Stimulated activated CD4-positive, alpha-beta T cell treated with anti-CD3 and anti-CD28 coated beads, Interleukin-15, amount 100 ng/mL, for 1 hour (primary cell): ENCODE measurements around the gene CASKIN2.

Experiments used
- DNase-seq, 2 donors: peaks; one replicate each; pipeline ENCODE4 v3.0.0-alpha.2; 2020; ENCODE audit warnings: low read depth in 1 of 2, low spot score in 1 of 2

Gene CASKIN2

DNA sequence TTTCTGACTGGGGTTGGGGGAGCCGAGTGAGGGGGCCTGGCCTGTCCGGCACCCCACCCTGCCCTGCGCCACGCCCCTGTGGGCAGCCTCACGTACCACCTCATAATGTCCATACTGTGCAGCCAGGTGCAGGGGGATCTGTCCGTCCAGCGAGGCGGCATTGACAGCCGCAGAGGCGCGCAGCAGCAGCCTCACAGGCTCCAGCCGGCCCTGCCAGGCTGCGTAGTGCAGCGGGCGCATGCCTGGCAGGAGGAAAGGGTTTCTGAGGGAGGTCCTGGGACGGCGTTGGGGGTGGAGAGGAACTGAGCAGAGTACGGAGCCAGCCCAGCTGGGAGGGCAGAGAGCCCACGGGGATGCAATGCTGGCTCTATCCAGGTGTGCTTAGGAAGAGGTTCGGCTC, 8.4 kb downstream of the CASKIN2 start:
- DNase-seq = no peak

GRCh38 chr17:75506134-75506533, 9.2 kb downstream of the CASKIN2 start:
- DNase-seq = no peak

- no peak for DNase-seq
Observed at GRCh38 chr17:75505640-75506039, 9.7 kb downstream of the CASKIN2 start.

DNA sequence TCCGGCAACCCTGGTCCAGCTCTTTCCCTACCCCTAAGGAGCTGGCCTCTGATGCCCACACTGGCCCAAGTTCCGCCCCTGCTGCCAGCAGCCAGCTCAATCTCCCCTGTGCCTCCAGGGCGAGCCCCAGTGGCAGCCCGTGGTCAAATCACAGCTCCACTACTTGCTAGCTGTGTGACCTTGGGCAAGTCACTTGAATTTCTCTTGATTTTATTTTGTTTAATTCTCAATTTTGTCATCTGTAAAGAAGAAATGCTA, 10.3 kb downstream of the CASKIN2 start:
- DNase-seq = no peak

- no peak for DNase-seq
Observed at GRCh38 chr17:75504347-75505151, 10.8 kb downstream of the CASKIN2 start.

DNA sequence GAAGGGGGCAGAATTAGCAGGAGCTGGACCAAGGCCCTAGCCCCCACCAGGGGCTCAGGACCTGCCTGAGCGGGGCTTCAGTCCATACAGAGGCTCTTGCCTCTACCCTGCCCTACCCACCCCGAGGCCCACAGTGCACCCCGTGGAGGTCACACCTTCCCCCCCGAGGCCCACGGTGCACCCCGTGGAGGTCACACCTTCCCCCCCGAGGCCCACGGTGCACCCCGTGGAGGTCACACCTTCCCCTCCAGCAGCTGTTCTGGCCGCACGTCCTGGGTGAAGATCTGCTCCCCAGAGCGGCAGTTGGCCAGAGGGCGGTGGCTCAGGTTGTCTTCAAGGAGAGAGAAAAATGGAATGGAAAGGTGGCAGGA, 11.4 kb downstream of the CASKIN2 start:
- DNase-seq = no peak

DNA sequence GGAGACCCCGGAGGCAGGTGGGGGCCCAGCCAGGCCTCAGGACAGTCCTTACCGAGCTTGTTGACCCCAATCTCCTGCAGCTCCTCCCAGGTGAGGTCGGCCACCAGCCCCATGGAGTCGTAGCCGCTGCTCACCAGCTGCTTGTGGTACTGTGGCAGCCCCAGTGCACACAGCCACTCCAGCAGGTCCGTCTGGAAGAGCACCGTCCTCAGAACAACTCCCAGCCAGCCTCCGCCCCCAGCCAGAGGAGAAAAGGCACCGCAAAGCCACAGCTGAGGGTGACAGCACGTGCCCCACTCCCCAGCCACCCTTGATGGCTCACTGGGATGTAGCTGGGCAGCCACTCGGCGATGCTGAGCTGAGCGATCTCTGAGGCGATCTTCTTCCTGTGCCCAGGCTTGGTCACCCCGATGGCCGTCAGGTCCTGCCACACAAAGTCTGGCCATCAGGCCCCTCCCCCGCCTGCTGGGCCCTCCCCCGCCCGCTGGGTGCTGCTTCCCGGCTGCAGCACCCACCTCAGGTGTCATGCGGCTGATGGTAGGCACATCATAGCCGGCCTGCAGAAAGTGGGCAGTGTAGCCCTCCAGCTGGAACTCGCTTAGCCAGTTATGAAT, 11.9 kb downstream of the CASKIN2 start:
- no peak for DNase-seq

DNA sequence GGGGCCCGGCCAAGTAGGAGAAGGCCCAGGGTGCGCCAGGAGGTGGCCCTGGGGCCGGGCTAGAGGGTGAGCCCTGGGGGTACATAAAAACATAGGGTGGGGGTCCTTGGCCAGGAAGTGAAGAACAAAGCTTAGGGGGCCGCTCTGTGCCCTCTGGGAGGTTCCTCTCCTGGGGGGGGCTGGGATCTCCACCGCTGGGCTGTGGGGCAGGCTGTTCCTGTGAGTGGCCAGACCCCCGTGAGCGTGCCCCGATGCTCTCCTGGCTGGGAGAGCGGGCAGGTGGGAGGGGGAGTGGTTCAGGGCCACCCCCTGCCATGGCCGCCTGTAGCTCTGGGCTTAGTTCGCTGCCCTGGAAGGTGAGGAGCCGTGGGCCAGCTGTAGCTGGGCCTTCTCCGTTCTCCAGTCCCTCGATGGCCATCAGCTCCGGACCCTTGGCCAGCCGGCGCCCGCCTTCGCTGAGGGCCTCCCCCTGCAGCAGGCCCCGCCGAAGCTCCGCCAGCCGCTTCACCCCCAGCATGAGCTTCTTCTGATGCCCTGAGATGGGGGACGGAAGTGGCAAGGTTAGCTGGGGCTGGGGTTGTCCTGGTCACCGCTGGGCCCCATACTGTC, 12.5 kb downstream of the CASKIN2 start:
- DNase-seq = no peak

DNA sequence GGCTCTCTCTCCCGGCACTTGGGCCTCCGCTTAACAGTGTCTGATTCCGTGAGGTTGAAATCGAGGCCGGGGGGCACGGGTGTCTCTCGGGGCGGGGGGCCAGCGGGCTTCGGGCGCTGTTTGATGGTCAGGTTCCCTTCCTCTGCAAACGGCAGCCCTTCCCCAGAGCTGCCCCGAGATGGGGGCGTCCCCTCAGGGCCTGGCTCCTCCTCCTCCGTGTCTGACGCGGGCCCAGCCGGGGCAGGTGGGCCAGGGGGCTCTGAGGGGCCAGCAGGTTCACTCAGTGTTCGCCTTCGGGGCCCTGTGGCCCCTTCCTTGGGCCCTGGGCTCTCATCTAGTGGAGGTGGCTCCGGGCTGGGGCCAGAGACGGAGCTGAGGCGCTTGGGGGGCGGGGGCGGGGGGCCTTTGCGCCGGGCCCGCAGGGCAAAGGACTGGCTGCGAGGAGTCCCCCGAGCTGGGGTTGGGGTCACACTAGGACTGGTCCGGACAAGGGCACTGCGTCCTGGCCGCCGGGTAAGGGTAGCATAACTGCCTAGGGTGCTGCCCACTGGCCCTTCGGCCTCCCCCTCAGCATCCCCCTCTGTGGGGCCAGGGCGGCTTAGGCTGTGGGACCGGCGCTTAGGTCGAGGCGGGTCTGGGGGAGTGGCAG, 13.1 kb downstream of the CASKIN2 start:
- no peak for DNase-seq

GRCh38 chr17:75501378-75502071, 13.8 kb downstream of the CASKIN2 start:
- no peak for DNase-seq

DNA sequence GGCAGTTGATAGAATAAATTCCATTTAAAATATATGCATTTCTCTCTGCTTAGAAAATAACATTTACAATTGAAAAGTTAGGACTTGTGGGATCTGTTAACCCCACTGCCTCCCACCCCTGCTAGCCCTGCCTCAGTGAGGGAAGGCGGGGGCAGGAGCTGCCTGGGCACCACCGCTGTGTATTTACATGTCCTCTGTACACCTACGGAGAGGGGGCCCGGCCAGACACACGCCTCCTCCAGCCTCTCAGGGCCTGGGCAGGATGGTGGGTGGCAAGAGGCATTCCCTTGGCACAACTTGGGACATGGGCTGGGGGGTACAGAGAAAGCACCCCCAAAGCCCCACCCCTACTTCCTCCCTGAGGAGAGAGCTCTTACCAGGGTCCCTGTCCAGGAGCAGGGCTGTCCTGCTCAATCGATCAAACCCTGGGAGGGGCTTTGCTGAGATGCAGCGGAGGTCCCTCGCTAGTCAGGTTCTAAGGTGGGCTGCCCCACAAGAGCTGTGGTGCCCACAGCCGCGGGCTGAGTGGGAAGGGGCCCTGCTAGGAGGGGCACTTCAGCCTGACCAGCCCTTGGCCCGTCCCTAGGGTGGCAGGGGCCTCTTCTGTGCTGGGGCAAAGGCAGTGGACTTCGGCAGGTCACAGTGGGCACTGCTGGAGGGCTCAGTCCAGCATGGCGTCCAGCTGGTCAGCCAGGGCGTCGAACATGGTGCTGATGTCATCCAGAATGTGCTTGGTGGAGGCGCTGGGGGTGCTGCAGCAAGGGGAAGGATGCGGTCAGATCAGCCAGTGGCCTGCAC, 14.7 kb downstream of the CASKIN2 start:
- DNase-seq = no peak

GRCh38 chr17:75499313-75500022, 15.9 kb downstream of the CASKIN2 start:
- no peak for DNase-seq

GRCh38 chr17:75498726-75499213, 16.6 kb downstream of the CASKIN2 start:
- DNase-seq = no peak

DNA sequence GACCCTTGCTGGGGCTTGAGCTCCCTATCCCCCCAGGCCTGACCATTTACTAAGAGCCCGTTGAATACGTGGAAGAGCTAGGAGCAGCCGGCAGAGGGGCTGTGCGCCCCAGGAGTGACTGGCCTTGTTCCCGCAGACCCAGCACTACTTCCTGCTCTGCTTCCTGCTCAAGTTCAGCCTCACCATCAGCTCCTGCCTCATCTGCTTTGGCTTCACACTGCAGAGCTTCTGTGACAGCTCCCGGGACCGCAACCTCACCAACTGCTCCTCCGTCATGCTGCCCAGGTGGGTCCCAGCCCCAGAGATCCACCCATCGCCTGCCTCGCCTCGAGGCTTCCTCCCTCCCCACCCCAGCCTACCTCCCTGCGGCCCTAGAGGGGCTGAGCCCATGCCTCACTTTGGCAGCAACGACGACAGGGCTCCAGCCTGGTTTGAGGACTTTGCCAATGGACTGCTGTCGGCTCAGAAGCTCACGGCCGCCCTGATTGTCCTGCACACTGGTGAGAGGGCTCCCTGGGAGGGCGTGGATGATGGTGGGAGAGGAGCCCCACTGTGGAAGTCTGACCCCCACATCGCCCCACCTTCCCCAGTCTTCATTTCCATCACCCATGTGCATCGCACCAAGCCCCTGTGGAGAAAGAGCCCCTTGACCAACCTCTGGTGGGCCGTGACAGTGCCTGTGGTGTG, 17.2 kb downstream of the CASKIN2 start:
- DNase-seq = no peak

GRCh38 chr17:75496005-75496404, 19.3 kb downstream of the CASKIN2 start:
- DNase-seq = no peak

- no peak for DNase-seq
Observed at GRCh38 chr17:75494326-75494877, 20.9 kb downstream of the CASKIN2 start.

GRCh38 chr17:75493476-75494129, 21.7 kb downstream of the CASKIN2 start:
- DNase-seq = no peak

DNA sequence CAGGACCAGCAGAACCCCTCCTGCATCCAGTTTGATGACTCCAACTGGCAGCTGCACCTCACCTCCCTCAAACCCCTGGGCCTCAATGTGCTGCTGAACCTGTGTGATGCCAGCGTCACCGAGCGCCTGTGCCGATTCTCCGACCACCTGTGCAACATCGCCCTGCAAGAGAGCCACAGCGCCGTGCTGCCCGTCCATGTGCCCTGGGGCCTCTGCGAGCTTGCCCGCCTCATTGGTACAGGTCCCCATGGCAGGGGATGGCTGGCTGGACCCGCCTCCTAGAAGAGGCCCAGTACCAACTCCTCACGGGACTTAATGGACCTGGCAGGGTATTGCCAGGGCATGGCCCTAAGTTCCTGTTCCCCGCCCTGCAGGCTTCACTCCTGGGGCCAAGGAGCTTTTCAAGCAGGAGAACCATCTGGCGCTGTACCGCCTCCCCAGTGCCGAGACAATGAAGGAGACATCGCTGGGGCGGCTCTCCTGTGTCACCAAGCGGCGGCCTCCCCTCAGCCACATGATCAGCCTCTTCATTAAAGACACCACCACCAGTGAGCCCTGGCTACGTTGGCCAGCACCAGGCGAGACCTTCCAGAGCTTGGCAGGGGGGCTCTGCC, 22.7 kb downstream of the CASKIN2 start:
- DNase-seq = no peak
